Skin epidermis (tissue), 12 donors: ENCODE measurements around the gene TMEM258.

Experiments
- H3K27ac ChIP-seq, 21 experiments: fragments of 200-600 bp; sonication (generic) in 11 of 21; one replicate each; pipeline ENCODE4 v1.5.0; 2020; ENCODE audit warnings: mild to moderate bottlenecking in 3 of 21, inconsistent platforms in 2 of 21, moderate library complexity in 2 of 21
- H3K4me3 ChIP-seq, 7 experiments: fragments of 200-600 bp; sonication (generic) in 2 of 7; one replicate each; pipeline ENCODE4 v1.5.0; 2020; ENCODE audit warnings: inconsistent platforms in 2 of 7, mild to moderate bottlenecking in 2 of 7, moderate library complexity in 1 of 7

TMEM258 gene

GRCh38 chr11:61827571-61828378 lies 35.4 kb upstream of the TMEM258 start, which contains the start of gene FADS2:
Gene FADS2, plus strand, starts transcription at chr11:61828300. Its CDS starts 91 bp downstream, at chr11:61828391.
- Histone ChIP-seq H3K4me3 (peak within 1 kb of the TSS; percentile 29 to 67 (median 44)), H3K27ac (peak within 1 kb of the TSS in 19 of 21 experiments; percentile 17 to 86 (median 73))

- peak overlapping the region in 19 of 21 experiments; percentile 17 to 86 (median 73) for H3K27ac ChIP-seq
- H3K4me3 ChIP-seq = peak overlapping the region; percentile 29 to 67 (median 44)
Observed at GRCh38 chr11:61826930-61827570, 34.7 kb upstream of the TMEM258 start.

GRCh38 chr11:61820174-61820573 lies 27.8 kb upstream of the TMEM258 start:
- Histone ChIP-seq H3K4me3 (no peak overlapping the region), H3K27ac (peak overlapping the region in 3 of 21 experiments; percentile 41 to 50 (median 46))

GRCh38 chr11:61817471-61818202 lies 25.2 kb upstream of the TMEM258 start:
- peak overlapping the region in 6 of 7 experiments; percentile 50 to 82 (median 56) for H3K4me3 ChIP-seq
- peak overlapping the region in 14 of 21 experiments; percentile 64 to 94 (median 88) for H3K27ac ChIP-seq

- Histone ChIP-seq H3K27ac (peak within 1 kb of the TSS; percentile 10 to 96 (median 88)), H3K4me3 (peak within 1 kb of the TSS; percentile 50 to 82 (median 53))
Observed at GRCh38 chr11:61816736-61817455, 24.5 kb upstream of the TMEM258 start, which contains the start of gene FADS1. Gene FADS1, minus strand, starts transcription at chr11:61817003. Its CDS starts 74 bp downstream, at chr11:61816929.

GRCh38 chr11:61815790-61816735 lies 23.7 kb upstream of the TMEM258 start:
- Histone ChIP-seq H3K27ac (peak overlapping the region; percentile 10 to 96 (median 88)), H3K4me3 (peak overlapping the region; percentile 50 to 82 (median 53))

- peak overlapping the region; percentile 50 to 82 (median 53) for H3K4me3 ChIP-seq
Observed at GRCh38 chr11:61814958-61815789, 22.8 kb upstream of the TMEM258 start.

GRCh38 chr11:61814247-61814957 lies 22.0 kb upstream of the TMEM258 start:
- peak overlapping the region; percentile 50 to 82 (median 53) for H3K4me3 ChIP-seq

More at GRCh38 chr11:61814958-61815789, 22.8 kb upstream of the TMEM258 start:
- peak overlapping the region; percentile 10 to 96 (median 88) for H3K27ac ChIP-seq

GRCh38 chr11:61812736-61813411 lies 20.5 kb upstream of the TMEM258 start:
- Histone ChIP-seq H3K4me3 (no peak overlapping the region), H3K27ac (no peak overlapping the region)

More at GRCh38 chr11:61814247-61814957, 22.0 kb upstream of the TMEM258 start:
- peak overlapping the region in 19 of 21 experiments; percentile 27 to 96 (median 88) for H3K27ac ChIP-seq

GRCh38 chr11:61811831-61812230 lies 19.4 kb upstream of the TMEM258 start:
- no peak overlapping the region for H3K27ac ChIP-seq
- H3K4me3 ChIP-seq = no peak overlapping the region

GRCh38 chr11:61810671-61811175 lies 18.3 kb upstream of the TMEM258 start:
- Histone ChIP-seq H3K27ac (no peak overlapping the region), H3K4me3 (no peak overlapping the region)

- H3K4me3 ChIP-seq = no peak overlapping the region
- H3K27ac ChIP-seq = no peak overlapping the region
Observed at GRCh38 chr11:61806785-61807184, 14.4 kb upstream of the TMEM258 start.

- Histone ChIP-seq H3K27ac (no peak overlapping the region), H3K4me3 (no peak overlapping the region)
Observed at GRCh38 chr11:61805146-61805545, 12.7 kb upstream of the TMEM258 start.

- Histone ChIP-seq H3K27ac (no peak overlapping the region), H3K4me3 (no peak overlapping the region)
Observed at GRCh38 chr11:61803889-61804647, 11.7 kb upstream of the TMEM258 start.

GRCh38 chr11:61802605-61803004 lies 10.2 kb upstream of the TMEM258 start:
- no peak overlapping the region for H3K4me3 ChIP-seq
- no peak overlapping the region for H3K27ac ChIP-seq
